GM23248 (cell line): ENCODE measurements around the gene CSMD2. TPM values are rescaled to one million over a fixed set of nuclear protein-coding genes. Genes with fewer than 3 reads are reported as not detected.

Experiments used
- DNase-seq: peaks from one replicate; pipeline ENCODE4 v3.0.0-alpha.2; 2015
- H2AFZ ChIP-seq: fragments of 200-600 bp; sonication (generic); 2 replicates; pipeline ENCODE4 v1.6.1; 2016; ENCODE audit warnings: antibody characterized with exemption
- H3F3A ChIP-seq: fragments of 200-600 bp; sonication (generic); 2 replicates; pipeline ENCODE4 v1.6.1; 2016; ENCODE audit warnings: mild to moderate bottlenecking, antibody characterized with exemption, mixed run types; ENCODE audit not compliant: insufficient read depth
- H3K27ac ChIP-seq: fragments of 200-600 bp; sonication (generic); 2 replicates; pipeline ENCODE4 v1.5.1; 2016; ENCODE audit warnings: mild to moderate bottlenecking
- H3K27me3 ChIP-seq: fragments of 200-600 bp; sonication (generic); replicated peaks from 2 replicates; pipeline ENCODE4 v1.6.1; 2016; ENCODE audit warnings: mild to moderate bottlenecking; ENCODE audit not compliant: insufficient read depth
- H3K36me3 ChIP-seq: fragments of 200-600 bp; sonication (generic); 2 replicates; pipeline ENCODE4 v1.6.1; 2016; ENCODE audit warnings: low read depth, mild to moderate bottlenecking
- H3K4me1 ChIP-seq: fragments of 200-600 bp; sonication (generic); 2 replicates; pipeline ENCODE4 v1.6.1; 2016; ENCODE audit warnings: mild to moderate bottlenecking; ENCODE audit not compliant: insufficient read depth
- H3K4me2 ChIP-seq: fragments of 200-600 bp; sonication (generic); one replicate; pipeline ENCODE4 v1.6.1; 2016; ENCODE audit warnings: mild to moderate bottlenecking; ENCODE audit not compliant: unreplicated experiment
- H3K4me3 ChIP-seq: fragments of 200-600 bp; sonication (generic); 2 replicates; pipeline ENCODE4 v1.5.1; 2016; ENCODE audit warnings: mild to moderate bottlenecking
- H3K79me2 ChIP-seq: fragments of 200-600 bp; sonication (generic); 2 replicates; pipeline ENCODE4 v1.6.1; 2016; ENCODE audit warnings: mild to moderate bottlenecking; ENCODE audit not compliant: insufficient read depth
- H3K9ac ChIP-seq: fragments of 200-600 bp; sonication (generic); 2 replicates; pipeline ENCODE4 v1.6.1; 2016; ENCODE audit warnings: mild to moderate bottlenecking
- H3K9me2 ChIP-seq: fragments of 200-600 bp; sonication (generic); 2 replicates; pipeline ENCODE4 v1.6.1; 2016; ENCODE audit warnings: mixed run types, mild to moderate bottlenecking, moderate library complexity; ENCODE audit not compliant: insufficient read depth
- H3K9me3 ChIP-seq: fragments of 200-600 bp; sonication (generic); one replicate; pipeline ENCODE4 v1.6.1; 2017; ENCODE audit warnings: low read depth
- H4K20me1 ChIP-seq: fragments of 200-600 bp; sonication (generic); 2 replicates; pipeline ENCODE4 v1.6.0; 2016; ENCODE audit not compliant: insufficient read depth
- EZH2 ChIP-seq: fragments of 200-600 bp; sonication (generic); IDR thresholded peaks from 2 replicates; pipeline ENCODE4 v1.6.1; 2018; ENCODE audit warnings: antibody characterized with exemption, mild to moderate bottlenecking; ENCODE audit not compliant: insufficient read depth, poor library complexity, severe bottlenecking
- EZH2phosphoT487 ChIP-seq: fragments of 200-600 bp; sonication (generic); IDR thresholded peaks from 2 replicates; pipeline ENCODE4 v1.6.1; 2018; ENCODE audit warnings: antibody characterized with exemption, moderate library complexity, mild to moderate bottlenecking, low read depth; ENCODE audit not compliant: insufficient read depth
- WGBS, 2 experiments: methylation state at CpG; one replicate each; pipeline ENCODE4 v1.1.6; 2015 to 2017; ENCODE audit warnings: low lambda C conversion rate in 2 of 2, low coverage in 1 of 2; ENCODE audit errors: missing lambda C conversion rate in 2 of 2; 5-methylcytosine and 5-hydroxymethylcytosine counted together
- in situ Hi-C: fragments of 300-500 bp; cut with MboI; formaldehyde crosslinking; loops from 2 replicates; pipeline ENCODE4 v1.15.0; 2020
- polyA plus RNA-seq: library from polyadenylated mRNA; unstranded; fragments of >200 nt; fragmentation: Nextera tagmentation; extraction: Ambion mirVana; gene quantifications from 2 replicates; pipeline ENCODE4 v1.2.1, GENCODE V29; 2016
- total RNA-seq: library from RNA; depleted of rRNA; stranded (reverse); fragments of >200 nt; shearing (Covaris generic); gene quantifications from 2 replicates; pipeline ENCODE4 v1.2.3, GENCODE V29; 2014

CSMD2 gene
- total and polyA plus RNA-seq, 2 experiments from 2014 or later, result 4.5 to 7.1 TPM

DNA sequence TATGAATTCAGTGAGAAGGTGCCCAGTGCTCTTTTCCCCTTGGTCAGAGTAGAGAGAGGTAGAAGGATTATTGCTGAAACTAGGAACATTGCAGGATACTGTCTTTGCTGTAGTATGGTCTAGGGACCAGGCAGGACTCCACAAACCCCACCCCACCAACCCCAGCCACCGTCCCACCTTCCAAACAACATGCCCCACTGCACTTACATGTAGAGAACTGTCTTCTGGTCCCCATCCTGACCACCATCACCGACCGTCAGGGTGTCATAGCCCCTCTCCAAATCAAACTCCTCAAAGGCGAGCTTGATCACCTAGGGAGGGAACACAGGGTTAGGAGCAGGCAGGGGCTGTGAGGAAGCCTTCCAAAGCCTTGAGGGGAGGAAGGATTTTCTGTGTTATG, 372.8 kb downstream of the CSMD2 start:
- no peaks in the 10 kb centered on the region for H3K4me1 ChIP-seq
- in situ Hi-C loops, result no loop called here
- H3K9ac ChIP-seq, result no peak overlapping the region
- no peak overlapping the region for H2AFZ ChIP-seq
- H3F3A ChIP-seq, result no peaks in the 10 kb centered on the region
- H3K9me2 ChIP-seq, result no peaks in the 10 kb centered on the region
- TF ChIP-seq EZH2 (no peak), EZH2phosphoT487 (no peak)
- no peaks in the 10 kb centered on the region for H3K9me3 ChIP-seq
- no peaks in the 10 kb centered on the region for H3K79me2 ChIP-seq
- no peaks in the 10 kb centered on the region for H3K36me3 ChIP-seq
- no peak overlapping the region for H3K27ac ChIP-seq
- no peak overlapping the region for H3K4me3 ChIP-seq
- WGBS, 2 experiments, result 93 to 94% methylated on average over 4 of the region's 4 CpGs
- no peaks in the 10 kb centered on the region for H4K20me1 ChIP-seq
- H3K4me2 ChIP-seq, result no peak overlapping the region
- no peak for DNase-seq
- H3K27me3 ChIP-seq, result no peaks in the 10 kb centered on the region

- Histone ChIP-seq H3K9me3 (no peaks in the 10 kb centered on the region), H3K79me2 (no peaks in the 10 kb centered on the region), H3K4me3 (no peak overlapping the region), H2AFZ (no peak overlapping the region), H3K9ac (no peak overlapping the region), H3K36me3 (no peaks in the 10 kb centered on the region), H3K4me2 (no peak overlapping the region), H3F3A (no peaks in the 10 kb centered on the region), H3K4me1 (no peaks in the 10 kb centered on the region), H4K20me1 (no peaks in the 10 kb centered on the region), H3K9me2 (no peaks in the 10 kb centered on the region), H3K27me3 (no peaks in the 10 kb centered on the region), H3K27ac (no peak overlapping the region)
- 93 to 97% methylated on average over 2 of the region's 2 CpGs for WGBS, 2 experiments
- DNase-seq, result no peak
- in situ Hi-C loops, result no loop called here
- TF ChIP-seq EZH2, result no peak
- TF ChIP-seq EZH2phosphoT487, result no peak
These were observed 373.8 kb downstream of the CSMD2 start for GRCh38 chr1:33791251-33791650.

DNA sequence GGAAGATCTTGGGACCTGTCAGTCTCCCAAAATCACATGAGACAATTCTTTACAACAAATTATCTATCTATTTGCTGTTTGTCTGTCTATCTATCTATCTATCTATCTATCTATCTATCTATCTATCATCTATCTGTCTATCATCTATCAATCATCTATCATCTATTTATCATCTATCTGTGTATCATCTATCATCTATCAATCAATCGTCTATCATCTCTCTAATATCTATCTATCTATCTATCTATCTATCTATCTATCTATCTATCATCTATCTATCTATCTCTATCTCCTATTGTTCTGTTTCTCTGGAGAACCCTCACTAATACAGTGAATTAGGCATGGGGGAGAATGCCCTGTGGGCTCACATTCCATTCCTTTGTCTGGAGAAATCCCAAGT, 374.5 kb downstream of the CSMD2 start:
- H4K20me1 ChIP-seq, result no peaks in the 10 kb centered on the region
- no peak overlapping the region for H3K4me3 ChIP-seq
- in situ Hi-C loops, result no loop called here
- H3K4me2 ChIP-seq, result no peak overlapping the region
- no peaks in the 10 kb centered on the region for H3K36me3 ChIP-seq
- no peak overlapping the region for H3K9ac ChIP-seq
- no peak for DNase-seq
- 96 to 97% methylated on average over 1 of the region's 1 CpG for WGBS, 2 experiments
- no peaks in the 10 kb centered on the region for H3K79me2 ChIP-seq
- no peaks in the 10 kb centered on the region for H3K9me3 ChIP-seq
- TF ChIP-seq EZH2 (no peak), EZH2phosphoT487 (no peak)
- H3K4me1 ChIP-seq, result no peaks in the 10 kb centered on the region
- H3F3A ChIP-seq, result no peaks in the 10 kb centered on the region
- no peak overlapping the region for H3K27ac ChIP-seq
- H3K27me3 ChIP-seq, result no peaks in the 10 kb centered on the region
- no peaks in the 10 kb centered on the region for H3K9me2 ChIP-seq
- H2AFZ ChIP-seq, result no peak overlapping the region

GRCh38 chr1:33784876-33785275, 380.2 kb downstream of the CSMD2 start:
- no peak overlapping the region for H3K4me2 ChIP-seq
- H3K9me2 ChIP-seq, result no peaks in the 10 kb centered on the region
- H3K27ac ChIP-seq, result no peak overlapping the region
- no peaks in the 10 kb centered on the region for H3K36me3 ChIP-seq
- H3K79me2 ChIP-seq, result no peaks in the 10 kb centered on the region
- H2AFZ ChIP-seq, result no peak overlapping the region
- in situ Hi-C loops, result no loop called here
- H3F3A ChIP-seq, result no peaks in the 10 kb centered on the region
- no peaks in the 10 kb centered on the region for H3K9me3 ChIP-seq
- H3K9ac ChIP-seq, result no peak overlapping the region
- H4K20me1 ChIP-seq, result no peaks in the 10 kb centered on the region
- no peak overlapping the region for H3K4me3 ChIP-seq
- no peaks in the 10 kb centered on the region for H3K4me1 ChIP-seq
- no peaks in the 10 kb centered on the region for H3K27me3 ChIP-seq
- WGBS, 2 experiments, result 97 to 99% methylated on average over 3 of the region's 3 CpGs
- no peak for TF ChIP-seq EZH2
- no peak for TF ChIP-seq EZH2phosphoT487
- DNase-seq, result no peak

GRCh38 chr1:33782776-33783175, 382.3 kb downstream of the CSMD2 start:
- H2AFZ ChIP-seq, result no peak overlapping the region
- H3K79me2 ChIP-seq, result no peaks in the 10 kb centered on the region
- no peaks in the 10 kb centered on the region for H3K4me1 ChIP-seq
- H3K27ac ChIP-seq, result no peak overlapping the region
- no peak for TF ChIP-seq EZH2
- TF ChIP-seq EZH2phosphoT487, result no peak
- H3K9me2 ChIP-seq, result no peaks in the 10 kb centered on the region
- no peaks in the 10 kb centered on the region for H3K27me3 ChIP-seq
- H3F3A ChIP-seq, result no peaks in the 10 kb centered on the region
- H3K4me3 ChIP-seq, result no peak overlapping the region
- H3K9me3 ChIP-seq, result no peaks in the 10 kb centered on the region
- no peaks in the 10 kb centered on the region for H4K20me1 ChIP-seq
- no peak overlapping the region for H3K4me2 ChIP-seq
- no peak overlapping the region for H3K9ac ChIP-seq
- 91 to 93% methylated on average over 7 of the region's 7 CpGs for WGBS, 2 experiments
- no peak for DNase-seq
- no peaks in the 10 kb centered on the region for H3K36me3 ChIP-seq
- in situ Hi-C loops, result no loop called here
